ENCODE data around the gene FHAD1. TPM values are rescaled to one million over a fixed set of nuclear protein-coding genes. Genes with fewer than 3 reads are reported as not detected.

FHAD1 gene
- polyA plus RNA-seq, 1 of the 3 experiments (the other 2 are of a cell fraction), result 0.48 TPM

- no peak overlapping the region for H3K27ac ChIP-seq (ENCODE audit: low read depth in 2 of 2, low read length in 1 of 2)
- H3K27me3 ChIP-seq (ENCODE audit: insufficient read depth), result no peaks in the 10 kb centered on the region
- DNase-seq, result peak; percentile 21
- H4K20me1 ChIP-seq (ENCODE audit: insufficient read depth), result no peaks in the 10 kb centered on the region
- no peaks in the 10 kb centered on the region; a peak in 1 of 4 replicates for H3K4me1 ChIP-seq (ENCODE audit: control insufficient read depth in 1 of 2, insufficient read depth in 2 of 2, low read depth in 1 of 2, low read length in 1 of 2)
- TF ChIP-seq TAF1 (IDR thresholded peaks at IDR 0.05; ENCODE audit: borderline replicate concordance, low read depth, low read length), result no peak
- no peak for TF ChIP-seq SIN3A (IDR thresholded peaks at IDR 0.05; ENCODE audit: borderline replicate concordance, low read depth, low read length)
- no peak for TF ChIP-seq TCF12 (IDR thresholded peaks at IDR 0.05)
- TF ChIP-seq FOSL2 (IDR thresholded peaks at IDR 0.05; ENCODE audit: borderline replicate concordance, low read depth), result no peak
- TF ChIP-seq NFIC (IDR thresholded peaks at IDR 0.05; ENCODE audit: borderline replicate concordance), result no peak
- TF ChIP-seq CTCF (IDR thresholded peaks at IDR 0.05), result no peak
- TF ChIP-seq MXI1 (IDR thresholded peaks at IDR 0.05; ENCODE audit: low read depth, low read length), result no peak
- TF ChIP-seq MEF2A (IDR thresholded peaks at IDR 0.05; ENCODE audit: borderline replicate concordance, low read depth), result no peak
- no peak for TF ChIP-seq GABPA (IDR thresholded peaks at IDR 0.05; ENCODE audit: low read depth)
- TF ChIP-seq JUND (IDR thresholded peaks at IDR 0.05), result no peak
- no peak for TF ChIP-seq POLR2AphosphoS5 (IDR thresholded peaks at IDR 0.05; ENCODE audit: low read depth, low read length)
- no peak for TF ChIP-seq SMC3 (IDR thresholded peaks at IDR 0.05; ENCODE audit: low read depth, low read length)
- TF ChIP-seq EZH2phosphoT487 (IDR thresholded peaks at IDR 0.05; ENCODE audit: borderline replicate concordance, low read depth), result no peak
- no peak for TF ChIP-seq FOXJ3 (CRISPR knock-in tag; IDR thresholded peaks at IDR 0.05)
- ChIA-PET CTCF (interaction anchor here (0.6 to 14.9 kb wide), 45 partner anchors 9 to 303 kb away, joined by 3 to 311 read pairs (median 4); partner anchors contain the start of genes EFHD2 and TMEM51), POLR2A (interaction anchor here (0.6 kb wide), 1 partner anchor 13 kb away, joined by 5 read pairs; no protein-coding TSS in a partner anchor)
- no peaks in the 10 kb centered on the region for H3K79me2 ChIP-seq (ENCODE audit: insufficient read depth)
- no peaks in the 10 kb centered on the region for H3K9me3 ChIP-seq
- H3K4me3 ChIP-seq (ENCODE audit: low read depth in 2 of 2, low read length in 1 of 2), result no peak overlapping the region
- H3K4me2 ChIP-seq, result no peak overlapping the region
- peaks cover 3% of the 10 kb centered on the region for H3F3A ChIP-seq (replicated peaks; ENCODE audit: insufficient read depth)
- H3K9ac ChIP-seq, result no peak overlapping the region
- peaks cover 4 to 7% of the 10 kb centered on the region in 2 experiments for H3K36me3 ChIP-seq (replicated peaks in 1 of 2; ENCODE audit: control insufficient read depth in 1 of 2, insufficient read depth in 2 of 2, low read length in 1 of 2)
- 76% methylated on average over 4 of the region's 4 CpGs for WGBS (ENCODE audit: low lambda C conversion rate)
- no peaks in the 10 kb centered on the region for H3K9me2 ChIP-seq
- no peak overlapping the region for H2AFZ ChIP-seq (ENCODE audit: low read depth)
These were observed 184.5 kb downstream of the FHAD1 start for GRCh38 chr1:15431571-15431948.

GRCh38 chr1:15432324-15432723 lies 185.3 kb downstream of the FHAD1 start:
- Histone ChIP-seq H3K27me3 (ENCODE audit: insufficient read depth) (no peaks in the 10 kb centered on the region), H3F3A (replicated peaks; ENCODE audit: insufficient read depth) (peaks cover 3% of the 10 kb centered on the region), H3K9me3 (no peaks in the 10 kb centered on the region), H3K79me2 (ENCODE audit: insufficient read depth) (no peaks in the 10 kb centered on the region), H3K27ac (ENCODE audit: low read depth in 2 of 2, low read length in 1 of 2) (no peak overlapping the region), H3K4me3 (ENCODE audit: low read depth in 2 of 2, low read length in 1 of 2) (no peak overlapping the region), H2AFZ (ENCODE audit: low read depth) (no peak overlapping the region), H4K20me1 (ENCODE audit: insufficient read depth) (no peaks in the 10 kb centered on the region), H3K9ac (no peak overlapping the region), H3K4me1 (ENCODE audit: control insufficient read depth in 1 of 2, insufficient read depth in 2 of 2, low read depth in 1 of 2, low read length in 1 of 2) (no peaks in the 10 kb centered on the region), H3K36me3 (replicated peaks in 1 of 2; ENCODE audit: control insufficient read depth in 1 of 2, insufficient read depth in 2 of 2, low read length in 1 of 2) (peaks cover 3 to 7% of the 10 kb centered on the region in 2 experiments), H3K4me2 (no peak overlapping the region), H3K9me2 (no peaks in the 10 kb centered on the region)
- POLR2A ChIA-PET, result no interaction called here
- WGBS (ENCODE audit: low lambda C conversion rate), result 91% methylated on average over 9 of the region's 9 CpGs
- peak; percentile 12 for DNase-seq
- CTCF ChIA-PET, result interaction anchor here (0.8 to 14.9 kb wide), 24 partner anchors 9 to 201 kb away, joined by 3 to 311 read pairs (median 8); partner anchors contain the start of gene EFHD2
- TF ChIP-seq ELF1 (IDR thresholded peaks at IDR 0.05) (no peak), SMC3 (IDR thresholded peaks at IDR 0.05; ENCODE audit: low read depth, low read length) (no peak), EP300 (IDR thresholded peaks at IDR 0.05; ENCODE audit: borderline replicate concordance in 1 of 2, low read depth in 1 of 2, low read length in 1 of 2) (no peak), MAX (IDR thresholded peaks at IDR 0.05; ENCODE audit: low read depth) (no peak), RAD21 (IDR thresholded peaks at IDR 0.05; ENCODE audit: low read length) (no peak), MXI1 (IDR thresholded peaks at IDR 0.05; ENCODE audit: low read depth, low read length) (no peak), RCOR1 (IDR thresholded peaks at IDR 0.05; ENCODE audit: low read length) (no peak), JUND (IDR thresholded peaks at IDR 0.05) (no peak), MEF2A (IDR thresholded peaks at IDR 0.05; ENCODE audit: borderline replicate concordance, low read depth) (no peak), PBX3 (IDR thresholded peaks at IDR 0.05) (no peak), ZBTB33 (IDR thresholded peaks at IDR 0.05; ENCODE audit: borderline replicate concordance, low read depth) (no peak), FOXJ3 (CRISPR knock-in tag; IDR thresholded peaks at IDR 0.05) (no peak)
- TF ChIP-seq, protein P1, sequence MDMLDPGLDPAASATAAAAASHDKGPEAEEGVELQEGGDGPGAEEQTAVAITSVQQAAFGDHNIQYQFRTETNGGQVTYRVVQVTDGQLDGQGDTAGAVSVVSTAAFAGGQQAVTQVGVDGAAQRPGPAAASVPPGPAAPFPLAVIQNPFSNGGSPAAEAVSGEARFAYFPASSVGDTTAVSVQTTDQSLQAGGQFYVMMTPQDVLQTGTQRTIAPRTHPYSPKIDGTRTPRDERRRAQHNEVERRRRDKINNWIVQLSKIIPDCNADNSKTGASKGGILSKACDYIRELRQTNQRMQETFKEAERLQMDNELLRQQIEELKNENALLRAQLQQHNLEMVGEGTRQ (IDR thresholded peaks at IDR 0.05; ENCODE audit: borderline replicate concordance, low read depth, low read length), result no peak

All from SK-N-SH (cell line).